Lower lobe of right lung (tissue), 2 donors: Measurements from ENCODE around the gene MYH7B. TPM values are rescaled to one million over a fixed set of nuclear protein-coding genes. Genes with fewer than 3 reads are reported as not detected.
A peak's percentile ranks its signal among the peaks of the same experiment; 100 is the strongest.

Experiments used
- ATAC-seq, 2 donors: fragments of 200-7000 bp; cut with Tn5 transposase; one replicate each; pipeline ENCODE4 v1.9.1; 2020 to 2022; ENCODE audit warnings: mild to moderate bottlenecking in 2 of 2, moderate library complexity in 2 of 2
- DNase-seq: peaks from one replicate; pipeline ENCODE4 v3.0.0-alpha.2; 2020
- H3K27ac ChIP-seq: fragments of 200-600 bp; one replicate; pipeline ENCODE4 v1.8.0; 2022
- H3K27me3 ChIP-seq: fragments of 200-600 bp; one replicate; pipeline ENCODE4 v1.8.0; 2022; ENCODE audit warnings: low read depth
- H3K36me3 ChIP-seq: fragments of 200-600 bp; one replicate; pipeline ENCODE4 v1.8.0; 2022; ENCODE audit warnings: mild to moderate bottlenecking
- H3K4me1 ChIP-seq: fragments of 200-600 bp; one replicate; pipeline ENCODE4 v1.8.0; 2022
- H3K4me3 ChIP-seq: fragments of 200-600 bp; one replicate; pipeline ENCODE4 v1.8.0; 2022; ENCODE audit warnings: mild to moderate bottlenecking
- H3K9me3 ChIP-seq: fragments of 200-600 bp; one replicate; pipeline ENCODE4 v1.8.0; 2022
- intact Hi-C: fragments of 100-400 bp; cut with DNase I; formaldehyde crosslinking; loops from one replicate; pipeline ENCODE4 v1.11.0; 2022
- total RNA-seq: library from RNA; stranded (reverse); fragmentation: NEBNext Ultra II Directional; extraction: Animal tissue kit (Norgen Biotek cat#: 25700); gene quantifications from one replicate; pipeline ENCODE4 v1.2.1, GENCODE V29; 2021
- TF ChIP-seq, protein P1 (sequence below): fragments of 200-600 bp; IDR thresholded peaks from one replicate; pipeline ENCODE4 v1.8.0; 2022; ENCODE audit warnings: antibody characterized with exemption, mild to moderate bottlenecking
- donor health status: DM: no; HTN: yes; CAD: no; lungs with severe emphysema.

The MYH7B gene
- total RNA-seq, 1 donor from 2014 or later: 0.56 TPM

DNA sequence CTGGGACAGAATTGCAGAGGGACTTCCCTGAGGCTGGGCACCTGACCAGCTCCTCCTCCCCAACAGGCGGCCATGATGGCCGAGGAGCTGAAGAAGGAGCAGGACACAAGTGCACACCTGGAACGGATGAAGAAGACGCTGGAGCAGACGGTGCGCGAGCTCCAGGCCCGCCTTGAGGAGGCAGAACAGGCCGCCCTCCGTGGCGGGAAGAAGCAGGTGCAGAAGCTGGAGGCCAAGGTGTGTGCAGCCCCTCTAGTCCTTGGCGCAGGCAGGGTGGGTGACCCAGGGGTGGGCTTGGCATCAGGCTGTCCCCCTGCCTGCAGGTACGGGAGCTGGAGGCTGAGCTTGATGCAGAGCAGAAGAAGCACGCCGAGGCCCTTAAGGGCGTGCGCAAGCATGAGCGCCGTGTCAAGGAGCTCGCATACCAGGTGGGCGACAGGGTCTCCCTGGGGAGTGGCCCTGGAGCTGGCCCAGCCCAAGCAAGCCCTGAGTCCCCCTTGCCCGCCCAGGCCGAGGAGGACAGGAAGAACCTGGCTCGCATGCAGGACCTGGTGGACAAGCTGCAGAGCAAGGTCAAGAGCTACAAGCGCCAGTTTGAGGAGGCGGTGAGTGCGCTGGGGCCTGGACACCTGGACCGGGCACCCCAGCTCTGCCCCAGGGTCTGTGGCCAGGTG is 45.4 kb downstream of the MYH7B start:
- no peak overlapping the region for H3K27ac ChIP-seq
- peaks cover 94% of the 10 kb centered on the region for H3K36me3 ChIP-seq
- no peaks in the 10 kb centered on the region for H3K4me1 ChIP-seq
- intact Hi-C loops: no loop called here
- TF ChIP-seq, protein P1, sequence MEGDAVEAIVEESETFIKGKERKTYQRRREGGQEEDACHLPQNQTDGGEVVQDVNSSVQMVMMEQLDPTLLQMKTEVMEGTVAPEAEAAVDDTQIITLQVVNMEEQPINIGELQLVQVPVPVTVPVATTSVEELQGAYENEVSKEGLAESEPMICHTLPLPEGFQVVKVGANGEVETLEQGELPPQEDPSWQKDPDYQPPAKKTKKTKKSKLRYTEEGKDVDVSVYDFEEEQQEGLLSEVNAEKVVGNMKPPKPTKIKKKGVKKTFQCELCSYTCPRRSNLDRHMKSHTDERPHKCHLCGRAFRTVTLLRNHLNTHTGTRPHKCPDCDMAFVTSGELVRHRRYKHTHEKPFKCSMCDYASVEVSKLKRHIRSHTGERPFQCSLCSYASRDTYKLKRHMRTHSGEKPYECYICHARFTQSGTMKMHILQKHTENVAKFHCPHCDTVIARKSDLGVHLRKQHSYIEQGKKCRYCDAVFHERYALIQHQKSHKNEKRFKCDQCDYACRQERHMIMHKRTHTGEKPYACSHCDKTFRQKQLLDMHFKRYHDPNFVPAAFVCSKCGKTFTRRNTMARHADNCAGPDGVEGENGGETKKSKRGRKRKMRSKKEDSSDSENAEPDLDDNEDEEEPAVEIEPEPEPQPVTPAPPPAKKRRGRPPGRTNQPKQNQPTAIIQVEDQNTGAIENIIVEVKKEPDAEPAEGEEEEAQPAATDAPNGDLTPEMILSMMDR: no peak
- no peak overlapping the region for H3K4me3 ChIP-seq
- ATAC-seq (no peak), DNase-seq (no peak)
- H3K9me3 ChIP-seq: no peaks in the 10 kb centered on the region
- H3K27me3 ChIP-seq: no peaks in the 10 kb centered on the region

- intact Hi-C loops: no loop called here
- H3K36me3 ChIP-seq: peaks cover 94% of the 10 kb centered on the region
- TF ChIP-seq, protein P1: no peak
- no peaks in the 10 kb centered on the region for H3K4me1 ChIP-seq
- DNase-seq (peak; percentile 25), ATAC-seq (no peak)
- no peaks in the 10 kb centered on the region for H3K9me3 ChIP-seq
- H3K27me3 ChIP-seq: no peaks in the 10 kb centered on the region
- H3K4me3 ChIP-seq: no peak overlapping the region
- H3K27ac ChIP-seq: no peak overlapping the region
These were observed 46.1 kb downstream of the MYH7B start for GRCh38 chr20:35001596-35002362.

GRCh38 chr20:35002426-35003210 is 47.0 kb downstream of the MYH7B start:
- H3K4me1 ChIP-seq: no peaks in the 10 kb centered on the region
- TF ChIP-seq, protein P1: no peak
- DNase-seq (peak; percentile 28), ATAC-seq (no peak)
- H3K36me3 ChIP-seq: peaks cover 98% of the 10 kb centered on the region
- no peak overlapping the region for H3K4me3 ChIP-seq
- H3K27me3 ChIP-seq: no peaks in the 10 kb centered on the region
- intact Hi-C loops: no loop called here
- H3K9me3 ChIP-seq: no peaks in the 10 kb centered on the region
- H3K27ac ChIP-seq: no peak overlapping the region

- no peaks in the 10 kb centered on the region for H3K27me3 ChIP-seq
- H3K36me3 ChIP-seq: peaks cover 100% of the 10 kb centered on the region
- H3K9me3 ChIP-seq: no peaks in the 10 kb centered on the region
- H3K4me3 ChIP-seq: no peak overlapping the region
- TF ChIP-seq, protein P1: no peak
- ATAC-seq (no peak), DNase-seq (peak; percentile 19)
- no peak overlapping the region for H3K27ac ChIP-seq
- intact Hi-C loops: no loop called here
- no peaks in the 10 kb centered on the region for H3K4me1 ChIP-seq
These were observed 47.8 kb downstream of the MYH7B start for GRCh38 chr20:35003211-35004031.
